HG03342 (cell line): ENCODE results near the gene TMC6.
"Not testable (repeated sequence)": the region's sequence is repeated elsewhere in the genome, so short reads cannot be mapped to it uniquely, and the experiment has no call there.

Experiments used
- ATAC-seq: cut with Tn5 transposase; IDR thresholded peaks from one replicate; pipeline ENCODE4 v1.9.1; 2021; ENCODE audit warnings: mild to moderate bottlenecking, moderate library complexity; ENCODE audit not compliant: unreplicated experiment

TMC6 gene

GRCh38 chr17:78082988-78083387, 45.6 kb downstream of the TMC6 start:
- no peak for ATAC-seq

- ATAC-seq, result not testable (repeated sequence)
Observed at GRCh38 chr17:78082355-78082872, 46.1 kb downstream of the TMC6 start.

- no peak for ATAC-seq
Observed at GRCh38 chr17:78081551-78081950, 47.0 kb downstream of the TMC6 start.

- ATAC-seq, result no peak
Observed at GRCh38 chr17:78079253-78079652, 49.3 kb downstream of the TMC6 start.

- ATAC-seq, result no peak
Observed at GRCh38 chr17:78075545-78075944, 53.0 kb downstream of the TMC6 start.

GRCh38 chr17:78075011-78075410, 53.5 kb downstream of the TMC6 start:
- ATAC-seq, result no peak

GRCh38 chr17:78072961-78073360, 55.6 kb downstream of the TMC6 start:
- ATAC-seq, result no peak

- no peak for ATAC-seq
Observed at GRCh38 chr17:78069695-78070094, 58.9 kb downstream of the TMC6 start.

GRCh38 chr17:78066976-78067375, 61.6 kb downstream of the TMC6 start:
- ATAC-seq, result not testable (repeated sequence)

GRCh38 chr17:78064708-78065107, 63.8 kb downstream of the TMC6 start:
- no peak for ATAC-seq

- ATAC-seq, result no peak
Observed at GRCh38 chr17:78063489-78063888, 65.1 kb downstream of the TMC6 start.

GRCh38 chr17:78062596-78062995, 66.0 kb downstream of the TMC6 start:
- ATAC-seq, result no peak
